ENCODE measurements around the gene FAS.
"Not testable (repeated sequence)": the region's sequence is repeated elsewhere in the genome, so short reads cannot be mapped to it uniquely, and the experiment has no call there.

The FAS gene

GRCh38 chr10:88992921-88993524 is 2.4 kb downstream of the FAS start:
- DNase-seq (ENCODE audit: low read depth in 2 of 2): no peak

GRCh38 chr10:88994019-88994418 is 3.4 kb downstream of the FAS start:
- no peak for DNase-seq (ENCODE audit: low read depth in 2 of 2)

- no peak for DNase-seq (ENCODE audit: low read depth in 2 of 2)
Observed at GRCh38 chr10:88995156-88995876, 4.7 kb downstream of the FAS start.

GRCh38 chr10:88996927-88997326 is 6.3 kb downstream of the FAS start:
- DNase-seq (ENCODE audit: low read depth in 2 of 2): no peak

GRCh38 chr10:88999625-89000024 is 9.0 kb downstream of the FAS start:
- DNase-seq (ENCODE audit: low read depth in 2 of 2): no peak

GRCh38 chr10:89001024-89001728 is 10.6 kb downstream of the FAS start:
- no peak for DNase-seq (ENCODE audit: low read depth in 2 of 2)

GRCh38 chr10:89001729-89002072 is 11.1 kb downstream of the FAS start:
- DNase-seq (ENCODE audit: low read depth in 2 of 2): no peak

GRCh38 chr10:89002226-89002978 is 11.8 kb downstream of the FAS start:
- DNase-seq (ENCODE audit: low read depth in 2 of 2): no peak

GRCh38 chr10:89003344-89003743 is 12.7 kb downstream of the FAS start:
- no peak for DNase-seq (ENCODE audit: low read depth in 2 of 2)

- no peak for DNase-seq (ENCODE audit: low read depth in 2 of 2)
Observed at GRCh38 chr10:89007129-89007893, 16.7 kb downstream of the FAS start.

- not testable (repeated sequence) for DNase-seq (ENCODE audit: low read depth in 2 of 2)
Observed at GRCh38 chr10:89018700-89019346, 28.2 kb downstream of the FAS start.

- no peak for DNase-seq (ENCODE audit: low read depth in 2 of 2)
Observed at GRCh38 chr10:89019569-89020327, 29.1 kb downstream of the FAS start.

GRCh38 chr10:89021526-89021925 is 30.9 kb downstream of the FAS start:
- DNase-seq (ENCODE audit: low read depth in 2 of 2): not testable (repeated sequence)

- DNase-seq (ENCODE audit: low read depth in 2 of 2): no peak
Observed at GRCh38 chr10:89022734-89023133, 32.1 kb downstream of the FAS start.

GRCh38 chr10:89025453-89025852 is 34.9 kb downstream of the FAS start:
- DNase-seq (ENCODE audit: low read depth in 2 of 2): no peak

GRCh38 chr10:89029181-89029580 is 38.6 kb downstream of the FAS start:
- no peak for DNase-seq (ENCODE audit: low read depth in 2 of 2)

- DNase-seq (ENCODE audit: low read depth in 2 of 2): peak; percentile 30 to 46
Observed at GRCh38 chr10:89029785-89030437, 39.3 kb downstream of the FAS start.

- no peak for DNase-seq (ENCODE audit: low read depth in 2 of 2)
Observed at GRCh38 chr10:89030791-89031190, 40.2 kb downstream of the FAS start.

GRCh38 chr10:89032141-89032891 is 41.7 kb downstream of the FAS start:
- no peak for DNase-seq (ENCODE audit: low read depth in 2 of 2)

Data from stimulated activated CD8-positive, alpha-beta memory T cell treated with anti-CD3 and anti-CD28 coated beads, Interleukin-7, amount 100 ng/mL, for 1 hour (primary cell).